Type B pancreatic cell (in vitro differentiated cells): ENCODE data around the gene ANKRD40. TPM values are rescaled to one million over a fixed set of nuclear protein-coding genes. Genes with fewer than 3 reads are reported as not detected.

ENCODE experiments used
- DNase-seq: peaks from one replicate; pipeline ENCODE4 v3.0.0; 2021; ENCODE audit warnings: mixed read lengths; ENCODE audit not compliant: unreplicated experiment; ENCODE audit errors: extremely low spot score
- H3K27ac Mint-ChIP-seq: 2 replicates; pipeline ENCODE4 v1.8.0; 2021; ENCODE audit warnings: mild to moderate bottlenecking, mixed read lengths
- H3K27me3 Mint-ChIP-seq: 2 replicates; pipeline ENCODE4 v1.8.0; 2021; ENCODE audit warnings: mixed read lengths
- H3K36me3 Mint-ChIP-seq: 2 replicates; pipeline ENCODE4 v1.8.0; 2021; ENCODE audit warnings: mixed read lengths
- H3K4me1 Mint-ChIP-seq: one replicate; pipeline ENCODE4 v1.8.0; 2021; ENCODE audit warnings: mixed read lengths; ENCODE audit not compliant: unreplicated experiment
- H3K4me3 Mint-ChIP-seq: 2 replicates; pipeline ENCODE4 v1.8.0; 2021; ENCODE audit warnings: mild to moderate bottlenecking, mixed read lengths
- H3K9me3 Mint-ChIP-seq: 2 replicates; pipeline ENCODE4 v1.8.0; 2021; ENCODE audit warnings: mixed read lengths
- CTCF ChIP-seq: fragments of 200-600 bp; sonication (generic); conservative IDR thresholded peaks from 2 replicates; pipeline ENCODE4 v1.5.0; 2021; ENCODE audit warnings: antibody characterized with exemption, mild to moderate bottlenecking
- total RNA-seq: library from RNA; stranded (reverse); gene quantifications from 2 replicates; pipeline ENCODE4 v1.2.1, GENCODE V29; 2021; ENCODE audit warnings: low replicate concordance

The ANKRD40 gene
- total RNA-seq, 1 donor from 2014 or later = 38.4 TPM

DNA sequence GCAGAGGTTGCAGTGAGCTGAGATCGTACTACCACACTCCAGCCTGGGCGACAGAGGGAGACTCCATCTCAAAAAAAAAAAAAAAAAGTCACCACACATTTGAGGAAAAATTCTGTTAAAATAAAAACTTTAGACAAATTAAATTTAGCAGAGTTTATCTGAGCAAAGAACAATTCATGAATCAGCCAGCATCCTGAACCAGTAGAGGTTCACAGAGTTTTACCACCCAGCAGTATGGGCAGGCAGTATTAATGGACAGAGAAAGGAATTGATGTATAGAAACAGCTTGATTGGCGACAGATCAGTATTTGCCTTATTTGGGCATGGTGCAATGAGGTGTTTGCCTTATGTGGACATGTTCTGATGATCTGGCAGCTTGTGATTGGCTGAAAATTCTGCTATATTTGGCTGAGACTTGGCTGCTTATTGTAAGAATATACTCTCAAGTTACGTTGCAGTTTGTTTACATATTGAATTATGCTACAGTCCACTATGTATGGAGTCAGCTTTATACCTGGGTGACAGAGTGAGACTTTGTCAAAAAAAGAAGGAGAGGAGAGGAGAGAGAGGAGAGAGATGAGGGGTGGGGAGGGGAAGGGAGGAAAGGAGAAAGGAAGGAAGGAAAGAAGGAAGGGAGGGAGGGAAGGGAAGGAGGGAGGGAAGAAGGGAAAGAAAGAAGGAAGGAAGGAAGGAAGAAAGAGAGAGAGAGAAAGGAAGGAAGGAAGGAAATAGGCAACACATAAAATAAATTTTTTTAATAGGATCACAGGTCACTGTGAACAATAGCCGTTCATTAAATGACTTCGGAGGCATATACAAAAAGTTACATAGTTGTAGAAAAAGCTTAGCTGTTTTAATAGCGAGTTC, 58.4 kb downstream of the ANKRD40 start:
- Mint-ChIP-seq H3K27ac (no peak overlapping the region), H3K4me3 (no peak overlapping the region), H3K36me3 (no peaks in the 10 kb centered on the region), H3K27me3 (peaks cover 8% of the 10 kb centered on the region), H3K9me3 (no peaks in the 10 kb centered on the region), H3K4me1 (no peaks in the 10 kb centered on the region)
- no peak for DNase-seq
- no peak for TF ChIP-seq CTCF

GRCh38 chr17:50647187-50647586, 60.5 kb downstream of the ANKRD40 start:
- TF ChIP-seq CTCF = no peak
- Mint-ChIP-seq H3K4me1 (no peaks in the 10 kb centered on the region), H3K27me3 (peaks cover 8% of the 10 kb centered on the region), H3K27ac (no peak overlapping the region), H3K4me3 (no peak overlapping the region), H3K9me3 (no peaks in the 10 kb centered on the region), H3K36me3 (no peaks in the 10 kb centered on the region)
- DNase-seq = no peak

- Mint-ChIP-seq H3K36me3 (no peaks in the 10 kb centered on the region), H3K9me3 (no peaks in the 10 kb centered on the region), H3K4me1 (peaks cover 5% of the 10 kb centered on the region), H3K27ac (no peak overlapping the region), H3K4me3 (no peak overlapping the region), H3K27me3 (peaks cover 8% of the 10 kb centered on the region)
- no peak for TF ChIP-seq CTCF
- no peak for DNase-seq
Measured at GRCh38 chr17:50645748-50646682, 61.7 kb downstream of the ANKRD40 start.

Other genes starting within 250 kb of the ANKRD40 start
- gene CHAD, start 239.0 kb downstream of the ANKRD40 start, total RNA-seq = not detected in 2 replicates
- 26.6 and 40.7 TPM in 2 replicates for gene RSAD1, start 229.1 kb downstream of the ANKRD40 start, total RNA-seq
- gene MYCBPAP, start 199.5 kb downstream of the ANKRD40 start, total RNA-seq = 0.88 and 4.1 TPM in 2 replicates
- gene EPN3, start 175.2 kb downstream of the ANKRD40 start, total RNA-seq = 41.7 and 72.1 TPM in 2 replicates
- gene SPATA20, start 160.7 kb downstream of the ANKRD40 start, total RNA-seq = 40.3 and 51.3 TPM in 2 replicates
- gene CACNA1G, start 147.2 kb downstream of the ANKRD40 start, total RNA-seq = 1.9 and 27.8 TPM in 2 replicates
- 10.6 and 13.3 TPM in 2 replicates for gene ABCC3, start 73.0 kb downstream of the ANKRD40 start, total RNA-seq
- gene LUC7L3, start 11.7 kb upstream of the ANKRD40 start, total RNA-seq = 83.4 and 157 TPM in 2 replicates
- gene ANKRD40CL, start 59.6 kb upstream of the ANKRD40 start, total RNA-seq = 0.90 TPM in 1 of 2 replicates, not detected in the other
- 1.7 TPM in 1 of 2 replicates, not detected in the other for gene WFIKKN2, start 127.7 kb upstream of the ANKRD40 start, total RNA-seq
- gene TOB1, start 158.4 kb upstream of the ANKRD40 start, total RNA-seq = 54.9 and 113 TPM in 2 replicates